ENCODE results near the gene ADAT3.

Gene ADAT3

GRCh38 chr19:1910177-1910576 is 5.0 kb downstream of the ADAT3 start:
- Histone ChIP-seq H3K23ac (ENCODE audit: low read length) (no peak overlapping the region), H3K27ac (ENCODE audit: low read depth, low read length) (no peak overlapping the region), H3K36me3 (ENCODE audit: control insufficient read depth, insufficient read depth, low read length) (peaks cover 3% of the 10 kb centered on the region), H3K4me1 (ENCODE audit: control insufficient read depth, low read depth, low read length) (no peaks in the 10 kb centered on the region), H3K4me3 (ENCODE audit: low read length) (no peak overlapping the region), H2AK5ac (ENCODE audit: low read length) (no peak overlapping the region), H3K9ac (ENCODE audit: low read length) (no peak overlapping the region), H3K4ac (ENCODE audit: low read depth, low read length) (no peak overlapping the region), H2BK5ac (ENCODE audit: low read length) (no peak overlapping the region), H2BK15ac (replicated peaks; ENCODE audit: low read depth) (no peak overlapping the region), H3K79me2 (ENCODE audit: control insufficient read depth, insufficient read depth, low read length) (peaks cover 57% of the 10 kb centered on the region), H3K27me3 (ENCODE audit: insufficient read depth, low read length, poor library complexity) (no peaks in the 10 kb centered on the region), H3K4me2 (ENCODE audit: low read length) (no peak overlapping the region), H3K79me1 (ENCODE audit: low read length) (peaks cover 23% of the 10 kb centered on the region), H3K56ac (ENCODE audit: low read length) (no peak overlapping the region), H4K5ac (ENCODE audit: low read length) (no peak overlapping the region), H2BK120ac (ENCODE audit: low read depth, low read length) (no peak overlapping the region), H4K8ac (ENCODE audit: low read depth, low read length) (no peak overlapping the region), H3K18ac (ENCODE audit: low read length) (no peak overlapping the region)
- WGBS (ENCODE audit: extremely low coverage, insufficient coverage, low lambda C conversion rate): no CpG with 5 or more reads among the region's 10 CpGs
- DNase-seq: no peak

- Histone ChIP-seq H3K27ac (ENCODE audit: low read depth, low read length) (no peak overlapping the region), H2BK120ac (ENCODE audit: low read depth, low read length) (no peak overlapping the region), H2BK15ac (replicated peaks; ENCODE audit: low read depth) (no peak overlapping the region), H2AK5ac (ENCODE audit: low read length) (no peak overlapping the region), H3K79me1 (ENCODE audit: low read length) (peaks cover 19% of the 10 kb centered on the region), H3K4me2 (ENCODE audit: low read length) (no peak overlapping the region), H3K79me2 (ENCODE audit: control insufficient read depth, insufficient read depth, low read length) (peaks cover 52% of the 10 kb centered on the region), H3K18ac (ENCODE audit: low read length) (no peak overlapping the region), H4K5ac (ENCODE audit: low read length) (no peak overlapping the region), H3K23ac (ENCODE audit: low read length) (no peak overlapping the region), H3K4me3 (ENCODE audit: low read length) (no peak overlapping the region), H3K56ac (ENCODE audit: low read length) (no peak overlapping the region), H3K9ac (ENCODE audit: low read length) (no peak overlapping the region), H4K8ac (ENCODE audit: low read depth, low read length) (no peak overlapping the region), H3K4ac (ENCODE audit: low read depth, low read length) (no peak overlapping the region), H2BK5ac (ENCODE audit: low read length) (no peak overlapping the region), H3K27me3 (ENCODE audit: insufficient read depth, low read length, poor library complexity) (no peaks in the 10 kb centered on the region), H3K36me3 (ENCODE audit: control insufficient read depth, insufficient read depth, low read length) (peaks cover 3% of the 10 kb centered on the region), H3K4me1 (ENCODE audit: control insufficient read depth, low read depth, low read length) (no peaks in the 10 kb centered on the region)
- no CpG with 5 or more reads among the region's 13 CpGs for WGBS (ENCODE audit: extremely low coverage, insufficient coverage, low lambda C conversion rate)
- no peak for DNase-seq
Observed at GRCh38 chr19:1911098-1911497, 5.9 kb downstream of the ADAT3 start.

GRCh38 chr19:1911995-1912394 is 6.8 kb downstream of the ADAT3 start:
- Histone ChIP-seq H3K4me2 (ENCODE audit: low read length) (no peak overlapping the region), H3K56ac (ENCODE audit: low read length) (no peak overlapping the region), H3K4me1 (ENCODE audit: control insufficient read depth, low read depth, low read length) (no peaks in the 10 kb centered on the region), H3K23ac (ENCODE audit: low read length) (no peak overlapping the region), H2BK5ac (ENCODE audit: low read length) (no peak overlapping the region), H2BK120ac (ENCODE audit: low read depth, low read length) (no peak overlapping the region), H3K79me2 (ENCODE audit: control insufficient read depth, insufficient read depth, low read length) (peaks cover 49% of the 10 kb centered on the region), H3K27ac (ENCODE audit: low read depth, low read length) (no peak overlapping the region), H3K27me3 (ENCODE audit: insufficient read depth, low read length, poor library complexity) (no peaks in the 10 kb centered on the region), H4K8ac (ENCODE audit: low read depth, low read length) (no peak overlapping the region), H3K18ac (ENCODE audit: low read length) (no peak overlapping the region), H2BK15ac (replicated peaks; ENCODE audit: low read depth) (no peak overlapping the region), H3K4me3 (ENCODE audit: low read length) (no peak overlapping the region), H2AK5ac (ENCODE audit: low read length) (no peak overlapping the region), H3K4ac (ENCODE audit: low read depth, low read length) (no peak overlapping the region), H3K36me3 (ENCODE audit: control insufficient read depth, insufficient read depth, low read length) (peaks cover 3% of the 10 kb centered on the region), H3K9ac (ENCODE audit: low read length) (no peak overlapping the region), H4K5ac (ENCODE audit: low read length) (no peak overlapping the region), H3K79me1 (ENCODE audit: low read length) (peaks cover 19% of the 10 kb centered on the region)
- WGBS (ENCODE audit: extremely low coverage, insufficient coverage, low lambda C conversion rate): no CpG with 5 or more reads among the region's 37 CpGs
- DNase-seq: no peak

- Histone ChIP-seq H2BK5ac (ENCODE audit: low read length) (no peak overlapping the region), H3K79me1 (ENCODE audit: low read length) (peaks cover 19% of the 10 kb centered on the region), H2BK15ac (replicated peaks; ENCODE audit: low read depth) (no peak overlapping the region), H3K36me3 (ENCODE audit: control insufficient read depth, insufficient read depth, low read length) (peaks cover 3% of the 10 kb centered on the region), H3K18ac (ENCODE audit: low read length) (no peak overlapping the region), H3K79me2 (ENCODE audit: control insufficient read depth, insufficient read depth, low read length) (peaks cover 39% of the 10 kb centered on the region), H3K4me1 (ENCODE audit: control insufficient read depth, low read depth, low read length) (no peaks in the 10 kb centered on the region), H2AK5ac (ENCODE audit: low read length) (no peak overlapping the region), H3K4me3 (ENCODE audit: low read length) (no peak overlapping the region), H3K27ac (ENCODE audit: low read depth, low read length) (no peak overlapping the region), H3K27me3 (ENCODE audit: insufficient read depth, low read length, poor library complexity) (no peaks in the 10 kb centered on the region), H3K4me2 (ENCODE audit: low read length) (no peak overlapping the region), H2BK120ac (ENCODE audit: low read depth, low read length) (no peak overlapping the region), H3K23ac (ENCODE audit: low read length) (no peak overlapping the region), H4K5ac (ENCODE audit: low read length) (no peak overlapping the region), H3K56ac (ENCODE audit: low read length) (no peak overlapping the region), H4K8ac (ENCODE audit: low read depth, low read length) (no peak overlapping the region), H3K4ac (ENCODE audit: low read depth, low read length) (no peak overlapping the region), H3K9ac (ENCODE audit: low read length) (no peak overlapping the region)
- DNase-seq: no peak
- WGBS (ENCODE audit: extremely low coverage, insufficient coverage, low lambda C conversion rate): no CpG with 5 or more reads among the region's 77 CpGs
Observed at GRCh38 chr19:1912760-1913505, 7.7 kb downstream of the ADAT3 start.

DNA sequence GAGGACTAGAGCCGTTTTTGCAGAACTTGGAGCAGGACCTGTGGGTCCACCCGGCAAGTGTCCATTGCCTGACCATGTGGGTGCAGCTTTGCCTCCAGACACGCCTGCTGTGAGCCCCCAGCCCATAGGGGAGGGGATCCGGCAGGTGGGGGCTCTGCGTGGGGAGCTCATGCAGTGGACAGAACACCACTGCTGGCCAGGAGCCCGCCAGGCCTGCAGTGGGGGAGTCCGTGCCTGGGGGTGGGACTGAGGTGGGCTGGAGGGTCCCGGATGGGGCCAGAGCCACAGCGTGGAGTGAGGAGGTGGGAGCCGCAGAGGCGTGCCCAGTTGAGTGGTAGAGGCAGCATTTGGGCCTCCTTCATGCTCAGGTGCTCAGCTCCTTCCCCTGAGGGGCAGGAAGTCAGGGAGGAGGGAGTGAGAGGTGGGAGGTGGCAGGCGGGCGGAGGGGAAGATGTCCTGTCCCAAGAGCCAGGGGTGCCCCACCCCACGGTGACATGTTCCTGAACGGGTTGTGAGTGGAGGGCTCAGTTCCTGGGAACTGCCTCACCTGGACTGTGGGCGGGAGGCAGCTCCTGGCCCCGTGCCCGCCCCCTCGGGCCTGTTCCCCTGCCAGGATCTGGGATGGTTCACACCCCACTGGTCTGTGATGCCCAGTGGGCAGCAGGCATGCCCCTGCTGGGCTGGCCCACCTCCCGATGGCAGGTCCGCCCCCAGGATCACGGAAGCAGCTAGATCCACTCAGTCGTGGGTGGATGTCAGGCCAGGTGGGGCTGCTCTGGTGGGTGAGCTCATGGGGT is 8.8 kb downstream of the ADAT3 start:
- no CpG with 5 or more reads among the region's 23 CpGs for WGBS (ENCODE audit: extremely low coverage, insufficient coverage, low lambda C conversion rate)
- peaks cover 17% of the 10 kb centered on the region for H3K79me1 ChIP-seq (ENCODE audit: low read length)
- H3K27ac ChIP-seq (ENCODE audit: low read depth, low read length): no peak overlapping the region
- H2BK15ac ChIP-seq (replicated peaks; ENCODE audit: low read depth): no peak overlapping the region
- no peak overlapping the region for H3K9ac ChIP-seq (ENCODE audit: low read length)
- no peak overlapping the region for H3K4me3 ChIP-seq (ENCODE audit: low read length)
- no peaks in the 10 kb centered on the region for H3K27me3 ChIP-seq (ENCODE audit: insufficient read depth, low read length, poor library complexity)
- no peak overlapping the region for H3K18ac ChIP-seq (ENCODE audit: low read length)
- H3K4ac ChIP-seq (ENCODE audit: low read depth, low read length): no peak overlapping the region
- DNase-seq: no peak
- H2AK5ac ChIP-seq (ENCODE audit: low read length): no peak overlapping the region
- no peak overlapping the region for H4K5ac ChIP-seq (ENCODE audit: low read length)
- H4K8ac ChIP-seq (ENCODE audit: low read depth, low read length): no peak overlapping the region
- peaks cover 32% of the 10 kb centered on the region for H3K79me2 ChIP-seq (ENCODE audit: control insufficient read depth, insufficient read depth, low read length)
- no peak overlapping the region for H3K23ac ChIP-seq (ENCODE audit: low read length)
- no peaks in the 10 kb centered on the region for H3K4me1 ChIP-seq (ENCODE audit: control insufficient read depth, low read depth, low read length)
- H2BK5ac ChIP-seq (ENCODE audit: low read length): no peak overlapping the region
- no peak overlapping the region for H2BK120ac ChIP-seq (ENCODE audit: low read depth, low read length)
- H3K56ac ChIP-seq (ENCODE audit: low read length): no peak overlapping the region
- no peak overlapping the region for H3K4me2 ChIP-seq (ENCODE audit: low read length)
- peaks cover 3% of the 10 kb centered on the region for H3K36me3 ChIP-seq (ENCODE audit: control insufficient read depth, insufficient read depth, low read length)
